HG03432 (cell line): Measurements from ENCODE around the gene NTM.

Experiments used
- ATAC-seq: cut with Tn5 transposase; IDR thresholded peaks from one replicate; pipeline ENCODE4 v1.9.1; 2021; ENCODE audit warnings: mild to moderate bottlenecking, moderate library complexity; ENCODE audit not compliant: unreplicated experiment

Gene NTM

DNA sequence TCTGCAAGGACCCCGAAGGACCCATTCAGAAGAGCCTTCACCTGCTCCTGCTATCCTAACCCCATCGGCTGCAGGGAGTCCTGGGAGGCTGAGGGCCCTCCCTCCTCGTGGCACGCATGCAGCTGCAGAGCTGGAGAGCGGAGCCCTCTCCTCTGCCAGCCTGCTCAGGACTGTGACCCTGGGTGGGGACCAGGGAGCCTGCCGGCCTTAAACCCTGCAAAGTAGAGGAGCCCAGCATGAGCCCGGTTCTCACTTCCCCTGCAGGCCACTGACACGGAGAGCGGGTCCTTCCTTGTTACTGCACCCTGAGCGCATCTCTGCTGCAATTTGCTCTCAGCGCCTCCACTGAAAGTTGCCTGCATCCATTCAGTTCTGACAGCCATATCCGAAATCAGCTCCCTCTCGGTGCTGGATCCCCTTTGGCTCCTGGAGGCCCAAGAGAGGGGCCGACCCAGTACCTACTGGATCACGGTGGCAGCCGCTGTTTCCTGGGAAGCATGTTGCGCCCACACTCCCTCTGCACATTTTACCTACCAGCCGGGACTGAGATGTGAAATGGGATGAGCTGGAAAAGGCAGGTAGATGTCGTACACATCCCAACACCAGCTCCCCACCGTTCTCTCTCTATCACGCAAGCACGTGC lies 312.1 kb downstream of the NTM start:
- no peak for ATAC-seq

DNA sequence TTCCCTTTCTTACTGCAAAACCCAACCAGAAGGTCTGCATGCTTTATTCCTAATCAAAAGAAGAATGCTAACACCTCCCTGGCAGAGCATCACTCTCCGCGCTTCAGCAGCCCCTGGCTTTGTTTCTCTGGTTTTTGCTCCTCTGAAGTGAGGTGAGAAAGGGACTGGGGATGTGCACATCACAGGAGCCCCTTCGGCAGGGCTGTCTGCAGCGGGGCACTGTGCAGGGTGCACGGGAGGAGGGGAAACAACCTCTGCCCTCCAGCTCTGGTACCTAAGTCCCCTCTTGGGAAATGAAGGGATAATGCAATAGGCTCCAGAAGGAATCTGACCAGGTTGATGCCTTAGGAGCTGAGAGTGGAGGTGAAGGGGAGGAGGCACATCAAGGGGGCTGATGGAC lies 312.7 kb downstream of the NTM start:
- no peak for ATAC-seq

- no peak for ATAC-seq
These were observed 313.3 kb downstream of the NTM start for GRCh38 chr11:131683666-131684065.

GRCh38 chr11:131684111-131685060 lies 314.0 kb downstream of the NTM start:
- no peak for ATAC-seq

GRCh38 chr11:131685206-131685605 lies 314.8 kb downstream of the NTM start:
- no peak for ATAC-seq

- ATAC-seq, result no peak
These were observed 315.5 kb downstream of the NTM start for GRCh38 chr11:131685906-131686305.

GRCh38 chr11:131686836-131687235 lies 316.4 kb downstream of the NTM start:
- no peak for ATAC-seq

DNA sequence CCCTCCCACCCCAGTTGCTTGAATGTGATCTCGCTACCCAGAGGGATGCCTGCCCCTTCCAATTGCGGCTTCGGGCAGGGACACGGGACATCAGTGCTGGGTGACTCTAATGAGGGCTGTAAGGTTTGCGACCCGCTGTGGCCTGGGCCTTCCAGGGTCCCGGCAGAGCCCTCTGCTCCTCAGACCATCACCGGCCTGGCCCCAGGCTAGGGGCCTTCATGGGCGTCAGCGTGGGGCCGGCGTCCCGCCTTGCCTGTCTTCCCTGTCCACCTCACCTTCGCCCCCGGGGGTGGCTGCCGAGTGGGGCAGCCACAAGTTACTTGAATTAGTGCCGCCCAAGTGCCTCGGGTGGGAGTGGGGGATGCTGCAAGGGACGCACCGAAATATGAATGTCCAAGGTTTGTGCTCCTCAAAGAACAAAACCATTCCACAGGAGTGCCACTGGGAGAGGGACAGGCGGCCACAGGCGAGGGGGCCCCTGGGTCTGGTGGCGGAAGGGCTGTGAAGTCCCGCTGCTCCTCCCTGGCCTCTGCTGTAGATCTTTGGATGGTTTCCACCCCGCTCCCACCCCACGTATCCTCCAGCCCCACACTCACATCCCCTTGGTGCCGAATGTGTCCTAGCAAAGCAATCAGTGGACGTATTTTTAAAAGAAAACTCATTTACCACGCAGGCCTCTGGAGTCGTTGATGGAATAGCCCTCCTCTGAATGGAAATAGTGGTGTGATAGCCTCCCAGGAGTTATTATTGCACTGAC lies 317.1 kb downstream of the NTM start:
- ATAC-seq, result no peak

DNA sequence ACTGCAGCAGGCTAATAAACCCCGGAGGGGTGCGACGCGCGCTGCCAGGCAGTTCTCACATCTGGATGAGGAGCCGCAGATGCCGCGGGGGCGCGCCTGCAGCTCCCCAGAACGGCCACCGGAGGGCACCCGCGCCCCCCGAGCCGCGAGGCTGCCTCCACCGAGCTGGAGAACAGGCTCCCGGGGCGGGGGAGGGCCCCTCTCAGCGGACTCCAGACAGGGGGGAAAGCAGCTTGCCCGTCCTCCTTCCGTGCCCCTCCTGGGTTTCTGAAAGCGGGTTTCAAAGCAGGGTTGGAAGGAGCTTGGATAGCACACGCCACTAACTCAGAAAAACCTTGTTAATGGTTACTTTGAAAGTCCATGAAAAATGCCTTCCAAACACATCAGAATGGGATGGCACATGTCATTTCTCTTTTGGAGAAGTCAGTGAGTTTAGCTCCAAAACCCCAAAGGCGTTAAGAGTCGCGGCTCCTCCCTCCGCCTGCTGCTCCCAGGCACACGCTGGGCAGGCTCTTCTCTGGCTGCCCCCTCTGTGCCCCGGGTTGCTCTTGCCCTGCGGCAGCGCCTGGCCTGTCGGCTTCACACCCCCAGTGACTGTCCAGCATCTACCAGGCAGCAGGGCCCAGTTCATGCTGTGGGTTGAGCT lies 317.8 kb downstream of the NTM start:
- peak; percentile 91 for ATAC-seq

DNA sequence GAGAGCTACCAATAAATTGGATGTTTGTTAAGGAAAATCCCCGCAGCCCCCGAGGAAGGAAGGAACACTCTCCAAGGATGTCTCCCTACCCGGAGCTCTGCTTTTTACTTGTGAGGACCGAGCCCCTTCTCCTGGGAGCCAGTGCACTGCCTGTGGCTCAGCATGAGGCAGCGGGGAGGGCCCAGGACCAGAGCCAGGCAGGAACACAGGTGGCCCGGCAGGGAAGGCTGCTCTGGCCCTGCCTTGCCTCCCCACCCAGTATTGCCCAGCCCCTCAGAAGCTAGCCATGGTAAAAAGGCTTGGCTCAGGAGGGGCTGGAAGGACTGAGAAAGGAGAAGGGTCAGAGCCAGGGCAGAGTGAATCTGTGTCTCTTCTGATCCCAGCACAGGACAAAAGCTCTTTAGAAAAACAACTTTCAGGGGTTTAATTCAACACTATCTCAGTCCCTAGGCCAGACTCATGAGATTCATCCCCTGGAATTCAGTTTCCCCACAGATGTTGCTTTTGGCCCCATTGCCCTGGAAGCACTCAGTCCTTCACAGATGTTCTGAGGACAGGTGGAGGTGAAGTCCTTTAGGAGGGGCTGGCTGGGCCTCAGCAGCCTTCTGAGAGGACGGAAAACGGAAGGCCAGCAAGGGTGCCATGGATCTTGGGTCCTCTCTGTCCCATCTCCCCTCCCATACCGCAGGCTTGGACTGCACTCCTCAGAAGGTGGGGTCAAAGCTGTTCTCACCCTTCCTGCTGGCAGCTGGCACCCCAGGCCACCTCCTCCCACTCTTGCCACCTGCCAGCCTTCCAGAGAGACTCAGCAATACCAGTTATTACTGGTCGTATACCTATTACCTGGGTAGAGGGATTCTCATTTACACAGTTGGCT lies 318.9 kb downstream of the NTM start:
- no peak for ATAC-seq

DNA sequence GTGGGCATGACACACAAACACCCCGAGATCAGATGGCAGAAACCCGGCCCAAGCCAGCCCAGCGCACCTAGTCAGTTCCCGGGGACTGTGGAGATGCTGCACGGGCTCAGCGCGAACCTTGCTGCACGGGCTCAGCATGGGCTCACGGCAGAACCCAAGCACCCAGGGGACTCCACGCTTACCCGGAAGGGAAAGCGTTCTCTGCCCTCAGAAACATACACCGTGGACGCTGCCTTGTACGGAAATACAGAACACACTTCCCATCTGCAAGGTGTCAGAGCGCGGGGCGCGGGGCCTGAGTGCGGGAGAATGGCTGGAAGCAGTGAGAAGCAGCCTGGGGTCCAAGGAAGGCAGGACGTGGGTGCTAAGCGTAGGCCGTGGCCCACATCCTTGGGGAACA lies 319.9 kb downstream of the NTM start:
- ATAC-seq, result no peak

- no peak for ATAC-seq
These were observed 320.4 kb downstream of the NTM start for GRCh38 chr11:131690776-131691175.

- peak; percentile 44 for ATAC-seq
These were observed 321.0 kb downstream of the NTM start for GRCh38 chr11:131691181-131692041.

DNA sequence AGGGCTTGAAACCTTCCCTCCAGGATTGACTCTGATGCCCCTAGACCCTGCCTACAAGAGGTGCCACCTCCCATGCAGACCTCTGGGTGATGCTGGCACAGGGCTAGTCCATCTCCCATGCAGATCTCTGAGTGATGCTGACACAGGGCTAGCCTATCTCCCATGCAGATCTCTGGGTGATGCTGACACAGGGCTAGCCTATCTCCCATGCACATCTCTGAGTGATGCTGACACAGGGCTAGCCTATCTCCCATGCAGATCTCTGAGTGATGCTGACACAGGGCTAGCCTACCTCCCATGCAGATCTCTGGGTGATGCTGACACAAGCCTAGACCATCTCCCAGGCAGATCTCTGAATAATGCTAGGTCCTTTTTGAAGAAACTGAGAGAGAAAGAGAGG lies 321.7 kb downstream of the NTM start:
- ATAC-seq, result no peak

DNA sequence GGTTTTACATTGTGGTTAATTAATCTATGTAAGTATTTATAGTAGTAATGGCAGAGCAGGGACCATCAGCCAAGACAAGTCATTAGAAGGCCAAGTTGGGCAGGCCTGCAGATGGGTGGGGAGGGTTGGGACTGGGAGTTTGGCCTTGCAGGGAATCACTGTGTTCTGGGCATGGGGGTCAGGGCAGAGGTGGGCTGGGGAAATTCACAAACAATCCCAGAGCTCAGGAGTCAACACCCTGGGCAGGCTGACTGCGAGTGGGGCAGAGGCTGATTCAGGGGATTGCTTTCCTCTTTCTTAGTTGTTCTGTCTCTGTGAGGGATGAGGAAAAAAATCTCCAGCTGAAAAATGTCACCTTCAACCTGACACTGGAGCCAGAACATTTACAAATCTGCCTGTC lies 322.5 kb downstream of the NTM start:
- ATAC-seq, result no peak

- no peak for ATAC-seq
These were observed 323.3 kb downstream of the NTM start for GRCh38 chr11:131693756-131694155.

DNA sequence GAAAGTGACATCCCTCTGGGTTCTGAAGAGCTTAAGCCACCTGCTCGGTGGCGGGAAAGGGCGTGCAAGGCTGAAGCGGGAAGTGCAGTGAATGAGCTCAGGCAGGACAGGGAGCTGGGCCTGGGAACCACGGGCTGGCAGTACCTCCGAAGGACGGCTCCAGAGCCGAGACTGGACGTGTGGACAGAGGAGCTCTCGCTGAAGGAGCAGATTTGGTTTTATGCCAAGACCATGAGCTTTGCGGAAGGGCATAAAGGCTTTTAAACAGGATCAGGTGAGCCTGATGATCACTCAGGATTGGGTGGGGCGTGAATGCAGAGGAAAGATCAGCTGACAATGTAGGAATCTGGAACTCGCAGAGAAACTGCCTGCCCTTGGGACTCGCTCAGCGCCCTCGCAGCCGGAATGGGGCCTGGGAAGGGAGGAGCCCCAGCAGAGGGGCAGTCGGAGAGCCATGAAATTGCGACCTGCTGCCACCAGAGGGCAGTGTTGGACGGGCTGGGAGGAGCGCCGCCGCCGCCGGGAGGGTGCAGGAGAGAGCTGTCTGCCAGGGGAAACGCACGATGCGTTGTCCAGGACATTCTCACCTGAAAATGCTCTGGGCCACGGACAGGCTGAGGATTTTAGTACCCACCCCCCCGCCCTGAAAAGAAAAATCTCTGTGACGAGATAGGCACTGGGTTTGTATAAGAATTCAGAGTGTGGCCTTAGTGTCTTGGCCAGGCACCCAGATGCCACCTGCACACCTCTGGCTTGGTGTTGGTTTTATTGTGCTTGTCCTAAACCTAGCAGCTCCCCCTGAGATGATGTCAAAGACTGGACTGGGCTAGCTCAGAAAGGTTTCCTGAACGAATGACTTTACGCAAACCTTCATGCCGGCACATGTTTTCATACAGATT lies 324.4 kb downstream of the NTM start:
- peak; percentile 97 for ATAC-seq

- no peak for ATAC-seq
These were observed 325.5 kb downstream of the NTM start for GRCh38 chr11:131695889-131696429.
